Endothelial cell of umbilical vein (primary cell): Measurements from ENCODE around the gene TGFBR3. TPM values are rescaled to one million over a fixed set of nuclear protein-coding genes. Genes with fewer than 3 reads are reported as not detected.

ENCODE experiments used
- BruUV-seq: library from RNA; stranded (reverse); fragments of 400-500 nt; replicated peaks from 2 replicates; lab custom pipeline; 2021; lab: Mats Ljungman, UMichigan
- CTCF ChIA-PET: fragments of 300-600, 350-600 bp; sonication (Branson Sonifier 250); formaldehyde crosslinking; loops from one replicate; lab custom pipeline; 2021; ENCODE audit warnings: antibody characterized with exemption, inconsistent platforms; lab: Charles Lee
- POLR2A ChIA-PET: fragments of 300-600, 350-600 bp; sonication (Branson Sonifier 250); formaldehyde crosslinking; loops from one replicate; lab custom pipeline; 2021; ENCODE audit warnings: antibody characterized with exemption, inconsistent platforms; lab: Charles Lee
- DNase-seq: peaks from one replicate; pipeline ENCODE4 v3.0.0-alpha.2; 2011; ENCODE audit warnings: low read depth, low spot score
- FAIRE-seq: peaks from 2 replicates; lab custom pipeline; 2011; peaks lifted over from hg19 to GRCh38; lab: Jason Lieb, UNC
- H2AFZ ChIP-seq: 2 replicates; pipeline ENCODE4 v1.6.0; 2012; ENCODE audit warnings: low read depth, low read length, control low read depth, inconsistent platforms
- H3K27ac ChIP-seq: 2 replicates; pipeline ENCODE4 v1.5.1; 2011; ENCODE audit warnings: low read depth, mild to moderate bottlenecking, control low read depth, low read length, moderate library complexity; ENCODE audit not compliant: insufficient read depth
- H3K27me3 ChIP-seq, 2 experiments: 2 replicates each; pipeline versions ENCODE4 v1.6.0 to v1.6.1; 2011; ENCODE audit warnings: low read length in 2 of 2, mixed read lengths in 1 of 2; ENCODE audit not compliant: control insufficient read depth in 2 of 2, insufficient read depth in 2 of 2
- H3K36me3 ChIP-seq, 2 experiments: 2 replicates in 1 of 2; 3 replicates in 1 of 2; pipeline ENCODE4 v1.5.1; 2011; ENCODE audit warnings: low read length in 2 of 2, mild to moderate bottlenecking in 1 of 2, moderate library complexity in 1 of 2; ENCODE audit not compliant: control insufficient read depth in 2 of 2, insufficient read depth in 2 of 2; ENCODE audit errors: extremely low read depth in 1 of 2
- H3K4me1 ChIP-seq: 3 replicates; pipeline ENCODE4 v1.5.1; 2011; ENCODE audit warnings: mild to moderate bottlenecking, low read length; ENCODE audit not compliant: control insufficient read depth, insufficient read depth; ENCODE audit errors: extremely low read depth
- H3K4me2 ChIP-seq: 2 replicates; pipeline ENCODE4 v1.6.1; 2011; ENCODE audit warnings: low read length, control low read depth, mixed read lengths; ENCODE audit not compliant: insufficient read depth
- H3K4me3 ChIP-seq, 3 experiments: fragments of 200-600 bp in 1 of 3; sonication (generic), shearing (Covaris generic) in 1 of 3; replicated peaks in 1 of 3; 2 replicates each; pipeline ENCODE4 v1.5.1; 2011 to 2016; ENCODE audit warnings: control low read depth in 3 of 3, low read length in 3 of 3, mild to moderate bottlenecking in 2 of 3, inconsistent platforms in 1 of 3, low read depth in 1 of 3, moderate library complexity in 1 of 3; ENCODE audit not compliant: insufficient read depth in 1 of 3
- H3K79me2 ChIP-seq: 2 replicates; pipeline ENCODE4 v1.6.0; 2012; ENCODE audit warnings: low read length, inconsistent platforms; ENCODE audit not compliant: control insufficient read depth, insufficient read depth
- H3K9ac ChIP-seq: replicated peaks from 2 replicates; pipeline ENCODE3; 2011; ENCODE audit warnings: low read length, control low read depth; ENCODE audit not compliant: insufficient read depth; ENCODE audit errors: extremely low read depth
- H3K9me1 ChIP-seq: replicated peaks from 3 replicates; pipeline ENCODE4 v1.6.0; 2011; ENCODE audit warnings: mild to moderate bottlenecking, low read length; ENCODE audit not compliant: control insufficient read depth, insufficient read depth; ENCODE audit errors: extremely low read depth
- H3K9me3 ChIP-seq: replicated peaks from 2 replicates; pipeline ENCODE4 v1.5.1; 2012; ENCODE audit warnings: low read length, inconsistent platforms; ENCODE audit not compliant: control insufficient read depth, insufficient read depth
- H4K20me1 ChIP-seq: replicated peaks from 2 replicates; pipeline ENCODE3; 2011; ENCODE audit warnings: mild to moderate bottlenecking, low read length; ENCODE audit not compliant: control insufficient read depth, insufficient read depth; ENCODE audit errors: extremely low read depth
- CTCF ChIP-seq, 2 donors: IDR thresholded peaks; 1 replicate in 1 of 2; 2 replicates in 1 of 2; pipeline ENCODE4 v1.5.1; 2011; ENCODE audit warnings: low read length in 2 of 2, mild to moderate bottlenecking in 2 of 2, moderate library complexity in 2 of 2, control low read depth in 1 of 2, inconsistent platforms in 1 of 2, low read depth in 1 of 2; ENCODE audit not compliant: insufficient read depth in 1 of 2; ENCODE audit errors: extremely low read depth in 1 of 2
- EZH2 ChIP-seq: IDR thresholded peaks from 2 replicates; pipeline ENCODE4 v1.6.1; 2012; ENCODE audit warnings: borderline replicate concordance, low read depth, mild to moderate bottlenecking, moderate library complexity, low read length, inconsistent platforms; ENCODE audit not compliant: severe bottlenecking
- FOS ChIP-seq: IDR thresholded peaks from 2 replicates; pipeline ENCODE4 v1.6.1; 2011; ENCODE audit warnings: mild to moderate bottlenecking, low read length, moderate library complexity, borderline replicate concordance; ENCODE audit not compliant: insufficient read depth
- GATA2 ChIP-seq: IDR thresholded peaks from 2 replicates; pipeline ENCODE4 v1.7.0; 2011; ENCODE audit warnings: low read depth, mild to moderate bottlenecking, moderate library complexity, mixed read lengths, low read length; ENCODE audit not compliant: insufficient read length, insufficient read depth
- JUN ChIP-seq: IDR thresholded peaks from 2 replicates; pipeline ENCODE4 v1.6.1; 2011; ENCODE audit warnings: borderline replicate concordance, low read depth; ENCODE audit not compliant: insufficient read length, insufficient read depth
- MAX ChIP-seq: IDR thresholded peaks from 2 replicates; pipeline ENCODE4 v1.6.1; 2011; ENCODE audit not compliant: insufficient read depth, insufficient read length
- MYC ChIP-seq: IDR thresholded peaks from one replicate; pipeline ENCODE4 v1.6.1; 2011; ENCODE audit warnings: mild to moderate bottlenecking, low read depth, low read length
- POLR2A ChIP-seq: IDR thresholded peaks from 2 replicates; pipeline ENCODE4 v1.6.1; 2012; ENCODE audit warnings: low read depth, mild to moderate bottlenecking, control low read depth, low read length
- POLR2AphosphoS5 ChIP-seq: IDR thresholded peaks from 2 replicates; pipeline ENCODE4 v1.6.1; 2012; ENCODE audit warnings: low read depth, mild to moderate bottlenecking, control low read depth, low read length, moderate library complexity; ENCODE audit not compliant: insufficient read depth
- dilution Hi-C: fragments of 300-500 bp; cut with MboI; formaldehyde crosslinking; loops from one replicate; pipeline ENCODE4 v1.15.0; 2019; ENCODE audit warnings: low sequenced_read_pairs; ENCODE audit not compliant: extremely low pct_ligation_motif_present
- intact Hi-C: fragments of 100-400 bp; cut with micrococcal nuclease; formaldehyde crosslinking; loops from one replicate; pipeline ENCODE4 v1.10.0; 2022
- polyA plus RNA-seq, 4 experiments: library from polyadenylated mRNA; depleted of rRNA in 3 of 4; stranded (reverse) in 3 of 4; unstranded in 1 of 4; fragments of >200 nt; gene quantifications; 2 replicates each; pipeline versions ENCODE4 v1.2.1 to v1.2.3, GENCODE V29; 2011 to 2012; ENCODE audit warnings: missing spikeins in 1 of 4
- total RNA-seq: library from RNA; stranded (reverse); gene quantifications from 2 replicates; pipeline ENCODE4 v1.2.3, GENCODE V29; 2021

Gene TGFBR3
- total and polyA plus RNA-seq, 2 donors (not counting 3 experiments of a cell fraction or from before 2014, with no cell fraction given), result 8.0 to 13.4 TPM

GRCh38 chr1:91737650-91738049 lies 148.3 kb downstream of the TGFBR3 start:
- Histone ChIP-seq H2AFZ (no peak overlapping the region), H3K9me1 (no peaks in the 10 kb centered on the region), H3K4me1 (no peaks in the 10 kb centered on the region), H3K4me3 (no peak overlapping the region), H3K4me2 (no peak overlapping the region), H3K79me2 (no peaks in the 10 kb centered on the region), H3K27ac (no peak overlapping the region), H3K9ac (no peak overlapping the region), H3K27me3 (no peaks in the 10 kb centered on the region), H4K20me1 (no peaks in the 10 kb centered on the region), H3K36me3 (peaks cover 0 to 6% of the 10 kb centered on the region in 2 experiments), H3K9me3 (no peaks in the 10 kb centered on the region)
- DNase-seq (no peak), FAIRE-seq (no peak)
- TF ChIP-seq POLR2AphosphoS5 (no peak), JUN (no peak), FOS (no peak), EZH2 (no peak), CTCF (IDR thresholded peaks at IDR 0.05; ENCODE audit: extremely low read depth in 1 of 2, insufficient read depth in 1 of 2, low read depth in 1 of 2, low read length in 2 of 2) (no peak), MYC (no peak), MAX (no peak), GATA2 (no peak), POLR2A (no peak)
- no TSS peak for BruUV-seq
- dilution Hi-C loops (no loop called here), intact Hi-C loops (loop anchor here (5.0 kb wide), 1 partner anchor 145 kb away; no protein-coding TSS in a partner anchor)
- ChIA-PET POLR2A (no interaction called here), CTCF (interaction anchor here (2.4 kb wide), 1 partner anchor 24 kb away, joined by 8 read pairs; no protein-coding TSS in a partner anchor)
